ENCODE measurements around the gene SH3RF3.

SH3RF3 gene

GRCh38 chr2:109287838-109288237 is 158.8 kb downstream of the SH3RF3 start:
- no peak overlapping the region for H3K4me3 ChIP-seq (ENCODE audit: low read depth, low read length)
- no peak for DNase-seq (ENCODE audit: low read depth)
- TF ChIP-seq CTCF (conservative IDR thresholded peaks at IDR 0.05; ENCODE audit: low read depth, low read length), result no peak

GRCh38 chr2:109288544-109289368 is 159.8 kb downstream of the SH3RF3 start:
- DNase-seq (ENCODE audit: low read depth), result no peak
- no peak for TF ChIP-seq CTCF (conservative IDR thresholded peaks at IDR 0.05; ENCODE audit: low read depth, low read length)
- H3K4me3 ChIP-seq (ENCODE audit: low read depth, low read length), result no peak overlapping the region

DNA sequence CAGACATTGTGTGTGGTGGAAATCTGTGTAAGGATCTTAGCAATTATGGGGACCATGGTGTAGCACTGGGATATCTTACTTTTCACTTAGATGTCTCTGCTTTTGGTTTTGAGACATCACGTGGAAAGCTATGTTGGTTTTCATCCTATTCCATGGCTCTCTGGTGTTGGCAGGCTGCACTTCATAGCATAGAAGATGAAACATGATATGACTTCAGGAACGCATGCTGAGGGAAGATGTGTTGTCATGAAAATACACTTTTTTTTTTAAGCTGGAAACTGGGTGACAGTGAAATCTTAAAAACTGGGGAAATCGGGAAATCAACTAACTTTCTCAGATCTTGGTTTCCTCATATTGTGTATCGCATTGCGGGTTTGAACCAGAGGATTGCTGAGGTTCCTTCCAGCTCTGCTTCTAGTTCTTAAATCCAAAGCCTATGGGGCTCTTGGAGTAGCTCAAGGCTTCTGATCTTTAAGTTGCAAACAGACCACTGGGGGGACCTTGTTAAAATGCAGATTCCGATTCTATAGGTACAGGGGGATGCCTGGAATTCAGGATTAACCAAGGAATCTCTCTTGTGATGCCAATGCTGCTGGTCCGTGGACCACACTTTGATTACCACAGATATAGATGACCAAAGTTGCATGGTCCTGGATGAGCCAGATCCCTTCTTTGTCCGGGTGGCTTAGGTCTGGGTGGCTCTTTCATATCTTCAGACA is 160.7 kb downstream of the SH3RF3 start:
- H3K4me3 ChIP-seq (ENCODE audit: low read depth, low read length), result no peak overlapping the region
- no peak for TF ChIP-seq CTCF (conservative IDR thresholded peaks at IDR 0.05; ENCODE audit: low read depth, low read length)
- DNase-seq (ENCODE audit: low read depth), result peak; percentile 44

GRCh38 chr2:109290887-109291643 is 162.1 kb downstream of the SH3RF3 start:
- TF ChIP-seq CTCF (conservative IDR thresholded peaks at IDR 0.05; ENCODE audit: low read depth, low read length), result no peak
- no peak overlapping the region for H3K4me3 ChIP-seq (ENCODE audit: low read depth, low read length)
- DNase-seq (ENCODE audit: low read depth), result peak; percentile 58

DNA sequence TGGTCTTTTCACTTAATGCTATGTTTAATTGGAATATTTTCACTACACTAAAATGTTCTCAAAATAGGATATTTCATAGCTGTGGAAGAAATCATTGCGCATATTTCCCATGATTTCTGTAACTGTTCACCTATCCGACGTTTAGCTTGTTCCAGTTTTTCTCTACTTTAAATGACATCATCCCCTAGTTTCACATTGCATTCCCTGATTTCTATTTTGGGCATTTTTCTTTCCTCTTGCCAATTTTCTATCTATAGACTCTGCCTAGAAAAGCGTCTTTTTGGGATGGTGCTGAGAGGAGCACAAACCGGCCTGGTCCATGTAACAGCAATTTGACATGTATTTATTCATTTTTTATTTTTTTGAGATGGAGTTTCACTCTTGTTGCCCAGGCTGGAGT is 163.4 kb downstream of the SH3RF3 start:
- no peak for DNase-seq (ENCODE audit: low read depth)
- TF ChIP-seq CTCF (conservative IDR thresholded peaks at IDR 0.05; ENCODE audit: low read depth, low read length), result no peak
- H3K4me3 ChIP-seq (ENCODE audit: low read depth, low read length), result no peak overlapping the region

- no peak overlapping the region for H3K4me3 ChIP-seq (ENCODE audit: low read depth, low read length)
- no peak for TF ChIP-seq CTCF (conservative IDR thresholded peaks at IDR 0.05; ENCODE audit: low read depth, low read length)
- no peak for DNase-seq (ENCODE audit: low read depth)
Observed at GRCh38 chr2:109293663-109294062, 164.7 kb downstream of the SH3RF3 start.
